HG03139 (cell line): Measurements from ENCODE around the gene SLC15A3.

Source experiments
- ATAC-seq: cut with Tn5 transposase; IDR thresholded peaks from one replicate; pipeline ENCODE4 v1.9.1; 2021; ENCODE audit not compliant: unreplicated experiment

The SLC15A3 gene

GRCh38 chr11:60895687-60896086 lies 56.3 kb downstream of the SLC15A3 start:
- no peak for ATAC-seq

GRCh38 chr11:60891103-60891741 lies 60.8 kb downstream of the SLC15A3 start:
- ATAC-seq: no peak

GRCh38 chr11:60890696-60891095 lies 61.3 kb downstream of the SLC15A3 start:
- no peak for ATAC-seq

GRCh38 chr11:60889869-60890311 lies 62.1 kb downstream of the SLC15A3 start:
- ATAC-seq: no peak

GRCh38 chr11:60887556-60887955 lies 64.4 kb downstream of the SLC15A3 start:
- ATAC-seq: no peak
